ENCODE results near the gene DPP10.

The DPP10 gene

DNA sequence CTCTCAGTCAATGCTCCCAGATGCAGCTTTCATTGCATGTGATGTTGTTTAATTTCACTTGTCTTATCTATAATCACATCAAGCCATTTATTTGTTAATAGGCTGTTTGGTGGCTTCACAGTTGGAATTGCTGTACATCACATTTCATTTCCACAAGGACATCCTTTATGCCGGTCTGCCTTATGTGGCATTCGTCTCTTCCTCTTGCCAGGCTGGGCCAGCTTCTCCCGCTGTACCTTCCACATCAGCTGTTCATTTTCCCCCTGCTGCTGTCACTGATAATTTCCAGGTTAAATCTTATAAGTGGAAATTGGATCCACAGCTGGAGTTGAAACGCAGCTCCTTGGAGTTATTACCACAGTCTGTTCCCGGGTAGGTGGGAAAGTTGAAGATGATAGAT is 110.6 kb downstream of the DPP10 start:
- ChIA-PET CTCF (no interaction called here), POLR2A (no interaction called here)
- TF ChIP-seq FOXM1 (IDR thresholded peaks at IDR 0.05; ENCODE audit: borderline replicate concordance) (no peak), TARDBP (IDR thresholded peaks at IDR 0.05) (no peak), ELF4 (IDR thresholded peaks at IDR 0.05) (no peak)
- TF ChIP-seq, protein P1, sequence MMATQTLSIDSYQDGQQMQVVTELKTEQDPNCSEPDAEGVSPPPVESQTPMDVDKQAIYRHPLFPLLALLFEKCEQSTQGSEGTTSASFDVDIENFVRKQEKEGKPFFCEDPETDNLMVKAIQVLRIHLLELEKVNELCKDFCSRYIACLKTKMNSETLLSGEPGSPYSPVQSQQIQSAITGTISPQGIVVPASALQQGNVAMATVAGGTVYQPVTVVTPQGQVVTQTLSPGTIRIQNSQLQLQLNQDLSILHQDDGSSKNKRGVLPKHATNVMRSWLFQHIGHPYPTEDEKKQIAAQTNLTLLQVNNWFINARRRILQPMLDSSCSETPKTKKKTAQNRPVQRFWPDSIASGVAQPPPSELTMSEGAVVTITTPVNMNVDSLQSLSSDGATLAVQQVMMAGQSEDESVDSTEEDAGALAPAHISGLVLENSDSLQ (IDR thresholded peaks at IDR 0.05): no peak
- DNase-seq (ENCODE audit: extremely low spot score): no peak

DNA sequence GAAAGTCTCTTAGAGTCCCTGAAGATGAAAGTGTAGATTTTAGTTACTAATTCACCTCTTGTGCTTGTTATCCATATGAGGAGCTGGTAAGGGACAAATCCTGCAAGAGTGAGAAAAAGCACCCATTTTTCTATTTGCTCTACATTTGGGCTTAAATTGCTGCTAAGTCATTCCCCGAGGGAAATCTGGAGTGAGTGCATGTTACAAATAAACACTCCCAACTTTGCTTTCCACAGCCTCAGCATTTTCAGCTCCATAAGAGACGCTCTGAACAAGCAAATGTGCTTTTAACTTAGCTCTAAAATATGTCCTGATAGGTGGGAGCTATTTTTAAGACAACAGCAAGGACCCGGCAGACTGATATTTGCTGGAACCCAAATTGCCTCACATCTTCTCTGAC is 126.7 kb downstream of the DPP10 start:
- no peak for DNase-seq (ENCODE audit: extremely low spot score)
- no peak for TF ChIP-seq SP1 (IDR thresholded peaks at IDR 0.05)
- CTCF ChIA-PET: no interaction called here
- POLR2A ChIA-PET: no interaction called here

DNA sequence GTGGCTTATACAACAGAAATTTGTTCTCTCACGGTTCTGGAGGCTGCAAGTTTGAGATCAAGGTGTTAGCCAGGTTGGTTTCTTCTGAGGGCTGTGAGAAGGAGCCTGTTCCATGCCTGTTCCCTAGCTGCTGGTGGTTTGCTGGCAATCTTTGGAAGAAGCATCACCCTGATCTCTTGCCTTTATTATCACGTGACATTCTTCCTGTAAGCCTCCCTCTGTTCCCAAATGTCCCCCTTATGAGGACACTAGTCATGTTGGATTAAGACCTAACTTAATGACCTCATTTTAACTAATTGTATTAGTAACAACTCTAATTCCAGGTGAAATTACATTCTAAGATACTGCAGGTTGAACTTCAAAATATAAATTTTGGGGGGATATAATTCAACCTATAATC is 135.2 kb downstream of the DPP10 start:
- TF ChIP-seq BHLHE40 (IDR thresholded peaks at IDR 0.05; ENCODE audit: borderline replicate concordance) (no peak), SP1 (IDR thresholded peaks at IDR 0.05) (no peak), ELF4 (IDR thresholded peaks at IDR 0.05) (no peak), NFRKB (IDR thresholded peaks at IDR 0.05) (no peak), L3MBTL2 (conservative IDR thresholded peaks at IDR 0.05) (no peak), ARNT (IDR thresholded peaks at IDR 0.05) (no peak), TARDBP (IDR thresholded peaks at IDR 0.05) (no peak), CTBP1 (IDR thresholded peaks at IDR 0.05; ENCODE audit: borderline replicate concordance) (no peak), HDGF (IDR thresholded peaks at IDR 0.05; ENCODE audit: borderline replicate concordance) (no peak), FOXK2 (IDR thresholded peaks at IDR 0.05) (no peak), LEF1 (IDR thresholded peaks at IDR 0.05; ENCODE audit: borderline replicate concordance) (no peak), FOXM1 (IDR thresholded peaks at IDR 0.05; ENCODE audit: borderline replicate concordance) (no peak)
- TF ChIP-seq, protein P1 (IDR thresholded peaks at IDR 0.05): no peak
- DNase-seq (ENCODE audit: extremely low spot score): no peak
- POLR2A ChIA-PET: no interaction called here
- CTCF ChIA-PET: no interaction called here

DNA sequence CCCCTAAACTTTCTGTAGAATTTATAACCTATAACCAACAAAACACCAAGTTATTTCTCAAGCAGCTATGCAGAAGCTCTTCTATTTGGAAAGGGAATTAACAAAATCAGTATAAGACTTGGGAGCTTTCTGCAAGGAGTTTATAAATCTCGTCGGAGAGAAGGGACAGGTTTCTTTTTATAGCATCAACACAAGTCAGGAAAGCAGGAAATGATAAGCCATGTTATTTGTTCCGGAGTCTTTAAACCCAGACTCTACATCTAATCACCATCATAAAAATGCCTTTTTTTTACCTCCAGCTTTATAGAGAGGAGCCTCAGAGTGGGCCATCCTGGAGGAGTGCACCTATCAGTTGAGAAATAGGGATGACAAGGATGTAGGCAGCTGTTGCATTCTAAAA is 137.1 kb downstream of the DPP10 start:
- ChIA-PET CTCF (no interaction called here), POLR2A (no interaction called here)
- no peak for TF ChIP-seq SP1 (IDR thresholded peaks at IDR 0.05)
- TF ChIP-seq TARDBP (IDR thresholded peaks at IDR 0.05): no peak
- TF ChIP-seq CTBP1 (IDR thresholded peaks at IDR 0.05; ENCODE audit: borderline replicate concordance): no peak
- no peak for TF ChIP-seq ZNF384 (IDR thresholded peaks at IDR 0.05)
- no peak for DNase-seq (ENCODE audit: extremely low spot score)

DNA sequence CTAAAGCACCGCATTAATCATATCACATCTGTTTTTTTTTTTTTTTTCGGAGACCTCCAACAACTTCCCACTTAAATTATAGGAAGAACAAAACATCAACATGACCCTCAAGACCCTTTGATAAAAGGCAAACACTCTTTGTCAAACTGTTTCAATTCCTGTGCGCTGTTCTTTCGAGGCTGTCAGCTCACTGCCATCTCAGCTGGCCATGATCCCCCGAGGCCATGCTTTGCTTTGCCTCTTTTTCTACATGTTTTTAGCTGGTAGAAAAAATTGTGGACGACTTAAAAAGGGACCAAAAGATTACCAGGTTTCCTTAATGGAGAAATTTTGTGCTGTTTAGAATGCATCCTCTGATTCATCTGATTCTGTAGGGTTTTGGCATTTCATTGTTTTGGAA is 138.2 kb downstream of the DPP10 start:
- TF ChIP-seq CTBP1 (IDR thresholded peaks at IDR 0.05; ENCODE audit: borderline replicate concordance) (no peak), FOXM1 (IDR thresholded peaks at IDR 0.05; ENCODE audit: borderline replicate concordance) (no peak), FOXA1 (IDR thresholded peaks at IDR 0.05) (no peak), FOXK2 (IDR thresholded peaks at IDR 0.05) (no peak), SUZ12 (IDR thresholded peaks at IDR 0.05) (no peak), SP1 (IDR thresholded peaks at IDR 0.05) (no peak), TARDBP (IDR thresholded peaks at IDR 0.05) (no peak), NFRKB (IDR thresholded peaks at IDR 0.05) (no peak)
- CTCF ChIA-PET: no interaction called here
- POLR2A ChIA-PET: no interaction called here
- DNase-seq (ENCODE audit: extremely low spot score): no peak

DNA sequence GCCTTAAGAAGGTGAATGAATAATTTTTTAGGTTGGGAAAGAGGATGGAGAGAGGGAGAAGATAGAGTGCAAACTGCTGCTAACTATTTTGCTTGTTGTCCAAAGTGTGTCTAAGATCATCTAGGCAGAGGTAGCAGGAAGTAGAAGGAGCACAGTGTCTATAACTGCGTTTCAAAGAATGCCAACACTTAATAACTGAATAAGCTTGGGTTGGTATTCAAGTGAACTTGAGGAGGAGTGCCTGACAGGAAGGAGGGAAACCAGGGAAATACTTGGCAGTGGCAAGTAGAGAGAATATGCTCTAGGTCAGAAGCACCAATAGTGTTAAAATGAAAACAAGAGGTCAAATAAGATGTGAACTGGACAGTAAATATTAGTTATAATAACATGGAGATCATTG is 155.9 kb downstream of the DPP10 start:
- CTCF ChIA-PET: no interaction called here
- POLR2A ChIA-PET: no interaction called here
- DNase-seq (ENCODE audit: extremely low spot score): no peak
- TF ChIP-seq BHLHE40 (IDR thresholded peaks at IDR 0.05; ENCODE audit: borderline replicate concordance) (no peak), HDGF (IDR thresholded peaks at IDR 0.05; ENCODE audit: borderline replicate concordance) (no peak), ARNT (IDR thresholded peaks at IDR 0.05) (no peak), FOXA1 (IDR thresholded peaks at IDR 0.05) (no peak), ZNF384 (IDR thresholded peaks at IDR 0.05) (no peak), FOXK2 (IDR thresholded peaks at IDR 0.05) (no peak)

DNA sequence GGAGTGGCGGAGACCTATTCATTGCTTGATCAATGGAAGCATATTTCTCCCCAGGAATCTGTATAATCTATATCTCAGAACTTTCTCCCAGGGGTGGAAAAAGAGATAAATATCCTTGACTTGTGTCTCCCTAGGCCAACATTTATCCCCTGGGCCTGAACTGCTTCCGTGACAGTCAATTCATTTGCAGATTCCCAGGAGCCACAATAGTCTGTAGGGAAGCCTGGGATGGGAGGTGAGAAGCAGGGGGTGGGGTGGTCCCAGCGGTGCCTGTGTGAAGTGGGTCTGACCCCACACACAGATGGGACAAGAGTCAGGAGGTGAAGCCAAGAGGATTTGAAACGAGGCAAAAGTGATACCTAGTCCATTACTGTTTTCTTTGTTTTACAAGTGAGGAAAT is 166.8 kb downstream of the DPP10 start:
- TF ChIP-seq HDGF (IDR thresholded peaks at IDR 0.05; ENCODE audit: borderline replicate concordance) (no peak), CTBP1 (IDR thresholded peaks at IDR 0.05; ENCODE audit: borderline replicate concordance) (no peak), SUZ12 (IDR thresholded peaks at IDR 0.05) (no peak), FOXA1 (IDR thresholded peaks at IDR 0.05) (no peak), L3MBTL2 (conservative IDR thresholded peaks at IDR 0.05) (no peak), NFRKB (IDR thresholded peaks at IDR 0.05) (no peak), FOXK2 (IDR thresholded peaks at IDR 0.05) (no peak), ELF4 (IDR thresholded peaks at IDR 0.05) (no peak), LEF1 (IDR thresholded peaks at IDR 0.05; ENCODE audit: borderline replicate concordance) (no peak)
- TF ChIP-seq, protein P1 (IDR thresholded peaks at IDR 0.05): no peak
- DNase-seq (ENCODE audit: extremely low spot score): no peak
- POLR2A ChIA-PET: no interaction called here
- CTCF ChIA-PET: no interaction called here

DNA sequence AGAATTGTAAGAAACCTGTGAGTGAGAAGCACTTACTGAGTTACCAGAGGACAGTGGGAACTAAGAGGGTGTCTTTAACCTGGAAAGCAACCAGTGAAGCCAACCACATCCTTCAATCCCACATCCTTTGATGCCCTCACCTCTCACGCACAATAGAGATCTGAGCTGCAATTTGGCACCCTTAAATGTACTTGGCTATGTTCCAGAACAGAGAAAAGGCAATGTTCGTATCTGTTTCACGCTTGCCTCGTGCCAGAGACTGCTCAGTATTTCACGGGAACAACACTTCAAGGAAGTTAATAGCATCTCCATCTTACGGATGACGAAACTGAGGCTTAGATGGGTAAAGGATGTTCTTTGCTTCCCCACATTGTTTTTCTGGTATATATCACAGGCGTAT is 167.4 kb downstream of the DPP10 start:
- CTCF ChIA-PET: no interaction called here
- DNase-seq (ENCODE audit: extremely low spot score): no peak
- TF ChIP-seq L3MBTL2 (conservative IDR thresholded peaks at IDR 0.05) (no peak), BHLHE40 (IDR thresholded peaks at IDR 0.05; ENCODE audit: borderline replicate concordance) (no peak), NFRKB (IDR thresholded peaks at IDR 0.05) (no peak), HDGF (IDR thresholded peaks at IDR 0.05; ENCODE audit: borderline replicate concordance) (no peak), SP1 (IDR thresholded peaks at IDR 0.05) (no peak), ARNT (IDR thresholded peaks at IDR 0.05) (no peak), FOXA1 (IDR thresholded peaks at IDR 0.05) (no peak), CTBP1 (IDR thresholded peaks at IDR 0.05; ENCODE audit: borderline replicate concordance) (no peak), ELF4 (IDR thresholded peaks at IDR 0.05) (no peak), FOXM1 (IDR thresholded peaks at IDR 0.05; ENCODE audit: borderline replicate concordance) (no peak), LEF1 (IDR thresholded peaks at IDR 0.05; ENCODE audit: borderline replicate concordance) (no peak), ZNF384 (IDR thresholded peaks at IDR 0.05) (no peak), TARDBP (IDR thresholded peaks at IDR 0.05) (no peak), FOXK2 (IDR thresholded peaks at IDR 0.05) (no peak), SUZ12 (IDR thresholded peaks at IDR 0.05) (no peak)
- TF ChIP-seq, protein P1 (IDR thresholded peaks at IDR 0.05): no peak
- POLR2A ChIA-PET: no interaction called here
